ENCODE data around the gene SIGLEC9. TPM values are rescaled to one million over a fixed set of nuclear protein-coding genes. Genes with fewer than 3 reads are reported as not detected.

The SIGLEC9 gene
- total and polyA plus RNA-seq, 2 experiments from 2014 or later = not detected

GRCh38 chr19:51089786-51090185, 34.9 kb upstream of the SIGLEC9 start:
- Histone ChIP-seq H3K27me3 (replicated peaks; ENCODE audit: insufficient read depth) (no peaks in the 10 kb centered on the region), H2AFZ (no peak overlapping the region), H4K20me1 (ENCODE audit: insufficient read depth) (no peaks in the 10 kb centered on the region), H3K4me3 (no peak overlapping the region), H3F3A (ENCODE audit: insufficient read depth) (no peaks in the 10 kb centered on the region), H3K79me2 (ENCODE audit: insufficient read depth) (no peaks in the 10 kb centered on the region), H3K4me1 (ENCODE audit: insufficient read depth) (no peaks in the 10 kb centered on the region), H3K36me3 (ENCODE audit: low read depth) (no peaks in the 10 kb centered on the region), H3K9ac (no peak overlapping the region), H3K9me2 (ENCODE audit: insufficient read depth) (no peaks in the 10 kb centered on the region), H3K4me2 (ENCODE audit: unreplicated experiment) (no peak overlapping the region), H3K27ac (no peak overlapping the region), H3K9me3 (ENCODE audit: low read depth) (no peaks in the 10 kb centered on the region)
- DNase-seq = no peak
- 87 to 89% methylated on average over 17 of the region's 17 CpGs for WGBS, 2 experiments (ENCODE audit: low coverage in 1 of 2, low lambda C conversion rate in 2 of 2, missing lambda C conversion rate in 2 of 2)
- TF ChIP-seq EZH2phosphoT487 (IDR thresholded peaks at IDR 0.05; ENCODE audit: insufficient read depth, low read depth) (no peak), EZH2 (IDR thresholded peaks at IDR 0.05; ENCODE audit: insufficient read depth, poor library complexity, severe bottlenecking) (no peak)
- in situ Hi-C loops (cut with MboI) = no loop called here

GRCh38 chr19:51090471-51090870, 34.2 kb upstream of the SIGLEC9 start:
- Histone ChIP-seq H3K9me3 (ENCODE audit: low read depth) (no peaks in the 10 kb centered on the region), H3K4me3 (no peak overlapping the region), H3K79me2 (ENCODE audit: insufficient read depth) (no peaks in the 10 kb centered on the region), H3K9ac (no peak overlapping the region), H4K20me1 (ENCODE audit: insufficient read depth) (no peaks in the 10 kb centered on the region), H3K9me2 (ENCODE audit: insufficient read depth) (no peaks in the 10 kb centered on the region), H3K4me2 (ENCODE audit: unreplicated experiment) (no peak overlapping the region), H3K27me3 (replicated peaks; ENCODE audit: insufficient read depth) (no peaks in the 10 kb centered on the region), H2AFZ (no peak overlapping the region), H3K27ac (no peak overlapping the region), H3K36me3 (ENCODE audit: low read depth) (no peaks in the 10 kb centered on the region), H3F3A (ENCODE audit: insufficient read depth) (no peaks in the 10 kb centered on the region), H3K4me1 (ENCODE audit: insufficient read depth) (no peaks in the 10 kb centered on the region)
- WGBS, 2 experiments (ENCODE audit: low coverage in 1 of 2, low lambda C conversion rate in 2 of 2, missing lambda C conversion rate in 2 of 2) = 73 to 77% methylated on average over 8 of the region's 8 CpGs
- TF ChIP-seq EZH2phosphoT487 (IDR thresholded peaks at IDR 0.05; ENCODE audit: insufficient read depth, low read depth) (no peak), EZH2 (IDR thresholded peaks at IDR 0.05; ENCODE audit: insufficient read depth, poor library complexity, severe bottlenecking) (no peak)
- DNase-seq = no peak
- in situ Hi-C loops (cut with MboI) = no loop called here

GRCh38 chr19:51091126-51091525, 33.6 kb upstream of the SIGLEC9 start:
- peak; percentile 23 for DNase-seq
- no peak overlapping the region for H3K9ac ChIP-seq
- no peaks in the 10 kb centered on the region for H4K20me1 ChIP-seq (ENCODE audit: insufficient read depth)
- no peak overlapping the region for H3K4me2 ChIP-seq (ENCODE audit: unreplicated experiment)
- H3K79me2 ChIP-seq (ENCODE audit: insufficient read depth) = no peaks in the 10 kb centered on the region
- no peaks in the 10 kb centered on the region for H3K9me2 ChIP-seq (ENCODE audit: insufficient read depth)
- H3K9me3 ChIP-seq (ENCODE audit: low read depth) = no peaks in the 10 kb centered on the region
- no peak overlapping the region for H3K4me3 ChIP-seq
- no peak overlapping the region for H2AFZ ChIP-seq
- no peaks in the 10 kb centered on the region for H3F3A ChIP-seq (ENCODE audit: insufficient read depth)
- H3K27ac ChIP-seq = no peak overlapping the region
- H3K27me3 ChIP-seq (replicated peaks; ENCODE audit: insufficient read depth) = no peaks in the 10 kb centered on the region
- 65 to 66% methylated on average over 10 of the region's 10 CpGs for WGBS, 2 experiments (ENCODE audit: low coverage in 1 of 2, low lambda C conversion rate in 2 of 2, missing lambda C conversion rate in 2 of 2)
- in situ Hi-C loops (cut with MboI) = no loop called here
- H3K4me1 ChIP-seq (ENCODE audit: insufficient read depth) = no peaks in the 10 kb centered on the region
- TF ChIP-seq EZH2 (IDR thresholded peaks at IDR 0.05; ENCODE audit: insufficient read depth, poor library complexity, severe bottlenecking) = no peak
- no peak for TF ChIP-seq EZH2phosphoT487 (IDR thresholded peaks at IDR 0.05; ENCODE audit: insufficient read depth, low read depth)
- H3K36me3 ChIP-seq (ENCODE audit: low read depth) = no peaks in the 10 kb centered on the region

- Histone ChIP-seq H3K79me2 (ENCODE audit: insufficient read depth) (no peaks in the 10 kb centered on the region), H3K9me2 (ENCODE audit: insufficient read depth) (no peaks in the 10 kb centered on the region), H3K4me2 (ENCODE audit: unreplicated experiment) (no peak overlapping the region), H3K27ac (no peak overlapping the region), H3F3A (ENCODE audit: insufficient read depth) (no peaks in the 10 kb centered on the region), H4K20me1 (ENCODE audit: insufficient read depth) (no peaks in the 10 kb centered on the region), H3K9me3 (ENCODE audit: low read depth) (no peaks in the 10 kb centered on the region), H3K27me3 (replicated peaks; ENCODE audit: insufficient read depth) (no peaks in the 10 kb centered on the region), H2AFZ (no peak overlapping the region), H3K4me1 (ENCODE audit: insufficient read depth) (no peaks in the 10 kb centered on the region), H3K9ac (no peak overlapping the region), H3K4me3 (no peak overlapping the region), H3K36me3 (ENCODE audit: low read depth) (no peaks in the 10 kb centered on the region)
- no peak for DNase-seq
- TF ChIP-seq EZH2phosphoT487 (IDR thresholded peaks at IDR 0.05; ENCODE audit: insufficient read depth, low read depth) (no peak), EZH2 (IDR thresholded peaks at IDR 0.05; ENCODE audit: insufficient read depth, poor library complexity, severe bottlenecking) (no peak)
- 54 to 55% methylated on average over 16 of the region's 16 CpGs for WGBS, 2 experiments (ENCODE audit: low coverage in 1 of 2, low lambda C conversion rate in 2 of 2, missing lambda C conversion rate in 2 of 2)
- in situ Hi-C loops (cut with MboI) = no loop called here
Measured at GRCh38 chr19:51091895-51092873, 32.5 kb upstream of the SIGLEC9 start.

All from GM23248 (cell line).